ENCODE measurements around the gene PI3.
"Not testable (repeated sequence)": the region's sequence is repeated elsewhere in the genome, so short reads cannot be mapped to it uniquely, and the experiment has no call there.

Gene PI3

DNA sequence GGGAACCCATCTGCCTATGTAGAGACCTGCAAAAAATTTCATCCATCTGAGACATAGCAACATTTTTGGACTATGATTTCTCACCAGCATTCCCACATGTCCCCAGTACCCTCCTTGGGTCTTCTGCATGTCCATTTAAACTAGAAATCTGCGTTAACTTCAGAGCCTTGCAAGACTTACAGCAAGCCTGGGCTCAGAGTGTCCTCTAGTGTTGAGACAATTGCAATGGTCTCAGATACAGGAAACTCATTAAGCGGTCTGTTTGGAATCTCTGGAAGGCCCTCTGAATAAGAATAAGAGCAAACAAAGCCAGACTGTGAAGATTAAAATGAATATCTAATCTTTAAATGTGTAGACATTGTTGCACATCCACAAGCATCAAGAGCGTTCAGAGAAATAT is 20.5 kb upstream of the PI3 start:
- no peak overlapping the region for H3K27ac ChIP-seq (ENCODE audit: low read depth, low read length)
- H3K9me3 ChIP-seq (ENCODE audit: insufficient read depth, low read length) = no peaks in the 10 kb centered on the region; the same call in 1 of the 2 replicates
- H3F3A ChIP-seq (ENCODE audit: insufficient read depth) = no peaks in the 10 kb centered on the region
- H3K9ac ChIP-seq (ENCODE audit: low read length) = no peak overlapping the region
- no peaks in the 10 kb centered on the region for H3K79me2 ChIP-seq (ENCODE audit: insufficient read depth, low read length)
- no peaks in the 10 kb centered on the region for H4K20me1 ChIP-seq (ENCODE audit: low read depth, low read length)
- TF ChIP-seq, protein P1, sequence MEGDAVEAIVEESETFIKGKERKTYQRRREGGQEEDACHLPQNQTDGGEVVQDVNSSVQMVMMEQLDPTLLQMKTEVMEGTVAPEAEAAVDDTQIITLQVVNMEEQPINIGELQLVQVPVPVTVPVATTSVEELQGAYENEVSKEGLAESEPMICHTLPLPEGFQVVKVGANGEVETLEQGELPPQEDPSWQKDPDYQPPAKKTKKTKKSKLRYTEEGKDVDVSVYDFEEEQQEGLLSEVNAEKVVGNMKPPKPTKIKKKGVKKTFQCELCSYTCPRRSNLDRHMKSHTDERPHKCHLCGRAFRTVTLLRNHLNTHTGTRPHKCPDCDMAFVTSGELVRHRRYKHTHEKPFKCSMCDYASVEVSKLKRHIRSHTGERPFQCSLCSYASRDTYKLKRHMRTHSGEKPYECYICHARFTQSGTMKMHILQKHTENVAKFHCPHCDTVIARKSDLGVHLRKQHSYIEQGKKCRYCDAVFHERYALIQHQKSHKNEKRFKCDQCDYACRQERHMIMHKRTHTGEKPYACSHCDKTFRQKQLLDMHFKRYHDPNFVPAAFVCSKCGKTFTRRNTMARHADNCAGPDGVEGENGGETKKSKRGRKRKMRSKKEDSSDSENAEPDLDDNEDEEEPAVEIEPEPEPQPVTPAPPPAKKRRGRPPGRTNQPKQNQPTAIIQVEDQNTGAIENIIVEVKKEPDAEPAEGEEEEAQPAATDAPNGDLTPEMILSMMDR (IDR thresholded peaks at IDR 0.05; ENCODE audit: insufficient read depth, low read length, poor library complexity, severe bottlenecking) = no peak
- no peak for TF ChIP-seq EZH2phosphoT487 (conservative IDR thresholded peaks at IDR 0.05; ENCODE audit: low read length)
- no peak overlapping the region for H3K4me2 ChIP-seq (ENCODE audit: low read depth, low read length, poor library complexity, severe bottlenecking)
- no peaks in the 10 kb centered on the region for H3K27me3 ChIP-seq (ENCODE audit: low read length)
- no peak overlapping the region for H3K4me3 ChIP-seq (ENCODE audit: insufficient read depth, low read length, poor library complexity, severe bottlenecking)
- no peak overlapping the region for H2AFZ ChIP-seq (ENCODE audit: low read depth, low read length, severe bottlenecking)
- H3K36me3 ChIP-seq (ENCODE audit: low read length) = no peaks in the 10 kb centered on the region
- H3K9me2 ChIP-seq (replicated peaks; ENCODE audit: insufficient read depth, low read length) = no peaks in the 10 kb centered on the region

DNA sequence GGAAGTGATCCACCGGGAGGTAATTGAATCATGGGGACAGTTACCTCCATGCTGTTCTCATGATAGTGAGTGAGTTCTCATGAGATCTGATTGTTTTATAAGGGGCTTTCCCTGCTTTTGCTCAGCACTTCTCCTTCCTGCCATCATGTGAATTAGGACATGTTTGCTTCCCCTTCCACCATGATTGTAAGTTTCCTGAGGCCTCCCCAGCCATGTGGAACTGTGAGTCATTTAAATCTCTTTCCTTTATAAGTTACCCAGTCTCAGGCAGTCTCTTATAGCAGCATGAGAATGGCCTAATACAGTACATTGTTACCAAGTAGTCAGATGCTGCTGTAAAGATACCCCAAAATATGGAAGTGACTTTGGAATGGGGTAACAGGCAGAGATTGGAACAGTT is 19.9 kb upstream of the PI3 start:
- not testable (repeated sequence) for H4K20me1 ChIP-seq (ENCODE audit: low read depth, low read length); H3K4me2 ChIP-seq (ENCODE audit: low read depth, low read length, poor library complexity, severe bottlenecking)

DNA sequence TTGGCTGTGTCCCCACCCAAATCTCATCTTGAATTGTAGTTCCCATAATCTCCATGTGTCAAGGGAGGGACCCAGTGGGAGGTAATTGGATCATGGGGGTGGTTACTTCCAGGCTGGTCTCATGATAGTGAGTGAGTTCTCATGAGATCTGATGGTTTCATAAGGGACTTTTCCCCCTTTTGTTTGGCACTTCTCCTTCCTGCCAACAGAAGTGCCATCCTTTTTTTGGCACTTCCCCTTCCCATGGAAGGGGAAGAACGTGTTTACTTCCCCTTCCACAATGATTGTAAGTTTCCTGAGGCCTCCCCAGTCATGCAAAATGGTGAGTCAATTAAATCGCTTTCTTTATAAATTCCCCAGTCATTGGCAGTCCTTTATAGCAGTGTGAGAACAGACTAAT is 18.0 kb upstream of the PI3 start:
- no peak overlapping the region for H3K27ac ChIP-seq (ENCODE audit: low read depth, low read length)

More for the DNA sequence above, 19.9 kb upstream of the PI3 start:
- not testable (repeated sequence) for H2AFZ ChIP-seq (ENCODE audit: low read depth, low read length, severe bottlenecking); H3K27me3 ChIP-seq (ENCODE audit: low read length); H3K36me3 ChIP-seq (ENCODE audit: low read length); H3K4me3 ChIP-seq (ENCODE audit: insufficient read depth, low read length, poor library complexity, severe bottlenecking); H3K9me2 ChIP-seq (replicated peaks; ENCODE audit: insufficient read depth, low read length); H3K9ac ChIP-seq (ENCODE audit: low read length); H3K79me2 ChIP-seq (ENCODE audit: insufficient read depth, low read length); H3F3A ChIP-seq (ENCODE audit: insufficient read depth); H3K9me3 ChIP-seq (ENCODE audit: insufficient read depth, low read length); H3K27ac ChIP-seq (ENCODE audit: low read depth, low read length)

DNA sequence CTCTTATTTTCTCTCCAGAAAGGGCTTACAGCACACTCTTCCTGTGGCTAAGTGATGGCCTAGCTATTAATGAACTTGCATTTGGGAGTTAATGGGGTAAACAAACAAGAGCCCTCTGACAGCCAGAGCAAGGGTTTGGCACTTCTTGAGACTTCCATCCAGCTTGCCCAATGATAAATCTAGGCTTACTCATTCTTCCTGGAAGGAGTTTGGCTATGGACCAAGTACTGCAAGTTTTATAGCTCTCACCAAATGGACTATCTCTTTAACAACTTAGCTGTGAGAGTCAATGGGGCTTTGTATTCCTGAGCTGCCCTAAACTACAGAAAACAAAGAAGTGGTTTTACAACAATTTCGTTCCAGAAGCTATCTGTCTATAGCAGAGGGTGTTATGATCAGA is 16.7 kb upstream of the PI3 start:
- Histone ChIP-seq H3K4me3 (ENCODE audit: insufficient read depth, low read length, poor library complexity, severe bottlenecking) (no peak overlapping the region), H3K9me3 (ENCODE audit: insufficient read depth, low read length) (no peaks in the 10 kb centered on the region; the same call in 1 of the 2 replicates), H3K9ac (ENCODE audit: low read length) (no peak overlapping the region), H3K36me3 (ENCODE audit: low read length) (no peaks in the 10 kb centered on the region), H3K79me2 (ENCODE audit: insufficient read depth, low read length) (no peaks in the 10 kb centered on the region), H4K20me1 (ENCODE audit: low read depth, low read length) (no peaks in the 10 kb centered on the region), H3K9me2 (replicated peaks; ENCODE audit: insufficient read depth, low read length) (no peaks in the 10 kb centered on the region), H3K27ac (ENCODE audit: low read depth, low read length) (no peak overlapping the region), H3F3A (ENCODE audit: insufficient read depth) (no peaks in the 10 kb centered on the region), H3K4me2 (ENCODE audit: low read depth, low read length, poor library complexity, severe bottlenecking) (no peak overlapping the region), H2AFZ (ENCODE audit: low read depth, low read length, severe bottlenecking) (no peak overlapping the region), H3K27me3 (ENCODE audit: low read length) (no peaks in the 10 kb centered on the region)
- TF ChIP-seq, protein P1 (IDR thresholded peaks at IDR 0.05; ENCODE audit: insufficient read depth, low read length, poor library complexity, severe bottlenecking) = no peak
- no peak for TF ChIP-seq EZH2phosphoT487 (conservative IDR thresholded peaks at IDR 0.05; ENCODE audit: low read length)

More for the DNA sequence above, 18.0 kb upstream of the PI3 start:
- H4K20me1 ChIP-seq (ENCODE audit: low read depth, low read length) = no peaks in the 10 kb centered on the region
- H3K79me2 ChIP-seq (ENCODE audit: insufficient read depth, low read length) = no peaks in the 10 kb centered on the region
- no peak overlapping the region for H3K4me3 ChIP-seq (ENCODE audit: insufficient read depth, low read length, poor library complexity, severe bottlenecking)
- H3F3A ChIP-seq (ENCODE audit: insufficient read depth) = no peaks in the 10 kb centered on the region
- no peaks in the 10 kb centered on the region; the same call in 1 of the 2 replicates for H3K9me3 ChIP-seq (ENCODE audit: insufficient read depth, low read length)
- H3K9me2 ChIP-seq (replicated peaks; ENCODE audit: insufficient read depth, low read length) = no peaks in the 10 kb centered on the region
- no peak overlapping the region for H2AFZ ChIP-seq (ENCODE audit: low read depth, low read length, severe bottlenecking)
- TF ChIP-seq EZH2phosphoT487 (conservative IDR thresholded peaks at IDR 0.05; ENCODE audit: low read length) = no peak
- TF ChIP-seq, protein P1 (IDR thresholded peaks at IDR 0.05; ENCODE audit: insufficient read depth, low read length, poor library complexity, severe bottlenecking) = no peak
- no peak overlapping the region for H3K4me2 ChIP-seq (ENCODE audit: low read depth, low read length, poor library complexity, severe bottlenecking)
- no peaks in the 10 kb centered on the region for H3K27me3 ChIP-seq (ENCODE audit: low read length)
- no peak overlapping the region for H3K9ac ChIP-seq (ENCODE audit: low read length)
- H3K36me3 ChIP-seq (ENCODE audit: low read length) = no peaks in the 10 kb centered on the region
